ENCODE results near the gene RBM24. TPM values are rescaled to one million over a fixed set of nuclear protein-coding genes. Genes with fewer than 3 reads are reported as not detected.

Gene RBM24
- total RNA-seq, 4 donors from 2014 or later, result 0.22 to 1.8 (median 0.46) TPM; not detected in 1

GRCh38 chr6:17336425-17336824, 55.3 kb downstream of the RBM24 start:
- 73 to 77% methylated on average over 2 of the region's 2 CpGs for WGBS, 2 donors
- intact Hi-C loops (cut with DNase I; ENCODE audit: low total_unique reads), result no loop called here
- no peak overlapping the region for H3K4me3 ChIP-seq (ENCODE audit: low read depth, poor library complexity, severe bottlenecking)
- DNase-seq (ENCODE audit: low spot score in 2 of 2), result no peak
- no peak for TF ChIP-seq CTCF (IDR thresholded peaks at IDR 0.05)
- no peak for TF ChIP-seq POLR2A (IDR thresholded peaks at IDR 0.05)

GRCh38 chr6:17339308-17339670, 58.1 kb downstream of the RBM24 start:
- TF ChIP-seq POLR2A (IDR thresholded peaks at IDR 0.05), result no peak
- TF ChIP-seq CTCF (IDR thresholded peaks at IDR 0.05), result no peak

GRCh38 chr6:17341117-17341805, 60.1 kb downstream of the RBM24 start:
- WGBS, 2 donors, result 82 to 93% methylated on average over 7 of the region's 7 CpGs
- peak in 1 of 2 donors; percentile 32 for DNase-seq (ENCODE audit: low spot score in 2 of 2)
- no peak overlapping the region for H3K4me3 ChIP-seq (ENCODE audit: low read depth, poor library complexity, severe bottlenecking)
- intact Hi-C loops (cut with DNase I; ENCODE audit: low total_unique reads), result no loop called here
- TF ChIP-seq POLR2A (IDR thresholded peaks at IDR 0.05) (no peak), CTCF (IDR thresholded peaks at IDR 0.05) (no peak)

More at GRCh38 chr6:17339308-17339670, 58.1 kb downstream of the RBM24 start:
- H3K4me3 ChIP-seq (ENCODE audit: low read depth, poor library complexity, severe bottlenecking), result no peak overlapping the region
- no peak for DNase-seq (ENCODE audit: low spot score in 2 of 2)
- WGBS, 2 donors, result 95 to 97% methylated on average over 2 of the region's 2 CpGs
- intact Hi-C loops (cut with DNase I; ENCODE audit: low total_unique reads), result no loop called here

GRCh38 chr6:17341891-17342290, 60.7 kb downstream of the RBM24 start:
- DNase-seq (ENCODE audit: low spot score in 2 of 2), result peak in 1 of 2 donors; percentile 21
- H3K4me3 ChIP-seq (ENCODE audit: low read depth, poor library complexity, severe bottlenecking), result no peak overlapping the region
- WGBS, 2 donors, result 57 to 68% methylated on average over 3 of the region's 3 CpGs
- TF ChIP-seq POLR2A (IDR thresholded peaks at IDR 0.05) (no peak), CTCF (IDR thresholded peaks at IDR 0.05) (no peak)
- intact Hi-C loops (cut with DNase I; ENCODE audit: low total_unique reads), result no loop called here

GRCh38 chr6:17343215-17343614, 62.1 kb downstream of the RBM24 start:
- no peak overlapping the region for H3K4me3 ChIP-seq (ENCODE audit: low read depth, poor library complexity, severe bottlenecking)
- no peak for DNase-seq (ENCODE audit: low spot score in 2 of 2)
- no peak for TF ChIP-seq POLR2A (IDR thresholded peaks at IDR 0.05)
- TF ChIP-seq CTCF (IDR thresholded peaks at IDR 0.05), result no peak

More at GRCh38 chr6:17343215-17343614, 62.1 kb downstream of the RBM24 start:
- intact Hi-C loops (cut with DNase I; ENCODE audit: low total_unique reads), result no loop called here
- 66 to 77% methylated on average over 2 of the region's 2 CpGs for WGBS, 2 donors

Other genes with a start within 250 kb of the RBM24 start
- 1 to 10 TPM in 1 of 4 donors, not detected in 3; 1.2 TPM for gene STMND1, start 179.3 kb upstream of the RBM24 start, total RNA-seq
- 1 to 10 TPM; 1.1 to 2.3 (median 1.7) TPM for gene CAP2, start 112.2 kb downstream of the RBM24 start, total RNA-seq

Data from lower leg skin (tissue), 4 donors.